ENCODE data around the gene MYLIP. TPM values are rescaled to one million over a fixed set of nuclear protein-coding genes. Genes with fewer than 3 reads are reported as not detected.

Gene MYLIP
- total RNA-seq, 1 donor from 2014 or later, result 12.9 TPM

DNA sequence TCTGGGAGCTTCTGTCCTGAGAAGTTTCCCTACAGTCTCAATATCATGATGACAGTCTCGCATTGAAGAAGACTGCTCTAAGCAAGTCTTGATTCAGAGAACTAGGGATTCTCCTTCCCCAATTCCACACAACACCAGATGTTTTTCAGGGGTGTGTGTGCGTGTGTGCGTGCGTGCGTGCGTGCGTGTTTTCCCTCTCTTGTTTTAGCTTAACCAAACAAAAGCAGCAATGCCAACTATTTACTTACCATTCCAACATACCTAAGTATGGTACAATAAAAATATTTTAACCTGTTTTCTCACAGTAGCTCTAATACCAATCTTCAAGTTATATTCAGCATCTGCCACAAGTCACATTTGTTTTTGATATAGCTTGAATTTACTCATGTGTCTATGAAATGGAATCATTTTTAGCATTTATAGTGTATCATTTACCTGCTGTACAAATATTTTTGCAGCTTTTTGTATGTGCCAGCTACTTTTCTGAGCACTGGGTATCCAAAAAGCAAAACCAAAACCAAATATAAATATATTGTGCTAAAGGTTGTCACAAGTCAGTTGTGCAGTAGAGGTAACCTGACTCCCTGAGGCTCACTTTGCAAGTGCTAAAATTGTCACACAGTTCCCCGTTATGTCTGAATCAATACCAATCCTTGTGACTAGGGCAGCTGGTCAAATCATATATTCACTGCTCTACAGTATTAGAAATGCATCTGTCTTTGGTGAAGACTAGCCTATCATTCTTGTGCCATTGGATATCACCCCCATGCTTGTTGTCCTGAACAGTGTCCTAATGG lies 21.7 kb upstream of the MYLIP start:
- Mint-ChIP-seq H3K4me3 (ENCODE audit: unreplicated experiment) (no peak overlapping the region), H3K27ac (ENCODE audit: unreplicated experiment) (no peak overlapping the region), H3K4me1 (ENCODE audit: low read depth, unreplicated experiment) (peaks cover 21% of the 10 kb centered on the region), H3K9me3 (ENCODE audit: unreplicated experiment) (no peaks in the 10 kb centered on the region), H3K27me3 (ENCODE audit: unreplicated experiment) (no peaks in the 10 kb centered on the region), H3K36me3 (ENCODE audit: unreplicated experiment) (no peaks in the 10 kb centered on the region)
- DNase-seq, result no peak
- TF ChIP-seq, protein P1, sequence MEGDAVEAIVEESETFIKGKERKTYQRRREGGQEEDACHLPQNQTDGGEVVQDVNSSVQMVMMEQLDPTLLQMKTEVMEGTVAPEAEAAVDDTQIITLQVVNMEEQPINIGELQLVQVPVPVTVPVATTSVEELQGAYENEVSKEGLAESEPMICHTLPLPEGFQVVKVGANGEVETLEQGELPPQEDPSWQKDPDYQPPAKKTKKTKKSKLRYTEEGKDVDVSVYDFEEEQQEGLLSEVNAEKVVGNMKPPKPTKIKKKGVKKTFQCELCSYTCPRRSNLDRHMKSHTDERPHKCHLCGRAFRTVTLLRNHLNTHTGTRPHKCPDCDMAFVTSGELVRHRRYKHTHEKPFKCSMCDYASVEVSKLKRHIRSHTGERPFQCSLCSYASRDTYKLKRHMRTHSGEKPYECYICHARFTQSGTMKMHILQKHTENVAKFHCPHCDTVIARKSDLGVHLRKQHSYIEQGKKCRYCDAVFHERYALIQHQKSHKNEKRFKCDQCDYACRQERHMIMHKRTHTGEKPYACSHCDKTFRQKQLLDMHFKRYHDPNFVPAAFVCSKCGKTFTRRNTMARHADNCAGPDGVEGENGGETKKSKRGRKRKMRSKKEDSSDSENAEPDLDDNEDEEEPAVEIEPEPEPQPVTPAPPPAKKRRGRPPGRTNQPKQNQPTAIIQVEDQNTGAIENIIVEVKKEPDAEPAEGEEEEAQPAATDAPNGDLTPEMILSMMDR (IDR thresholded peaks at IDR 0.05; ENCODE audit: partially characterized antibody, unreplicated experiment), result no peak

DNA sequence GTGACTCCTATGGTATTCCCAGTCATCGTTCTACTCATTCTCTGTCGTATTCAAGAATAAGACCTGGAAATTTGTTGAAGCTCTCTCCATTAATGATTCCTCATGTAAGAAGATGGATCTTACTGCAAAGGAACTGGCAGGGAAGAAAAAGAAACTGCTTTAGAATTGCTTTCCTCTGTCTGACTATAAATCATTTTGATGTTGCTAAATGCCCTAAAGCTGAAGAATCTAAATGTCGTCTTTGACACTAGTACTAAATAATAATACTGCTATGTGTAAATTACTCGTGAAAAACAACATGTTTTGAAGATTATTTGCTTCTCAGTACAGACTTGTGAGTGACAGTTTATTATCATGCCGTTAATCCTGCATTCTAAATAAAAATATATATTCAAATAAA lies 20.5 kb upstream of the MYLIP start:
- TF ChIP-seq, protein P1 (IDR thresholded peaks at IDR 0.05; ENCODE audit: partially characterized antibody, unreplicated experiment), result no peak
- DNase-seq, result no peak
- Mint-ChIP-seq H3K9me3 (ENCODE audit: unreplicated experiment) (no peaks in the 10 kb centered on the region), H3K4me1 (ENCODE audit: low read depth, unreplicated experiment) (peaks cover 20% of the 10 kb centered on the region), H3K27ac (ENCODE audit: unreplicated experiment) (no peak overlapping the region), H3K36me3 (ENCODE audit: unreplicated experiment) (no peaks in the 10 kb centered on the region), H3K27me3 (ENCODE audit: unreplicated experiment) (no peaks in the 10 kb centered on the region), H3K4me3 (ENCODE audit: unreplicated experiment) (no peak overlapping the region)

DNA sequence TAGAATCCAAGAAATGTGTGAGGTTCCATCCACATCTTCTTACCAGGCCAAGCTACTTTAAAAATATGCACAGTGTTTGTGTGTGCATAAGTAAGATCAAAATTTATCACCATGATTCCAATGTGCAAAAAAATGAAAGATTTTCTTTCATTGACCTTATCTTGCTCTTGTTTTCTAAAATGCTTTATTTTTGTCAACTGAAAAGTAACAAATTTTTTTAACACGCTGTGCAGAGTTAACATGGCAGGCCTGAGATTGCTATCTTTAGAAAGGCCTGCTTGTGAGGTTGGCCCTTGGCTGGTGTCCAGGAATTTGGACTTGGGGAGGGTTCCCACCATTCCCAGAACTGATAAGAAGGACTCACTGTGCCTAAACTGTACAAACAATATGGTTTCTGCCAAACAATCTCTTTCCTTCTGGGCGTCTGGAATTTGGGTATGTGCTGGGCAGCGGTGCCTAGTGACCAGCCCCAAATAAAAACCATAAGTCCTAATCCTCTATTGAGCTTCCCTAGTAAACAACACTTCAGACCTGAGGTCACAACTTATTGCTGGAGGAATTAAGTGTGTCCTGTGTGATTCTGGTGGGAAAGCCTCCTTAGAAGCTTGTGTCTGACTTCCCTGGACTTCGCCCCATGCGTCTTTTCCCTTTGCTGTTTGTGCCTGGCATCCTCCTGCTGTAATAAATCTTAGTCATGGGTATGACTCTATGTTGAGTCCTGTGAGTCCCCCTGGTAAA lies 19.8 kb upstream of the MYLIP start:
- Mint-ChIP-seq H3K9me3 (ENCODE audit: unreplicated experiment) (no peaks in the 10 kb centered on the region), H3K27ac (ENCODE audit: unreplicated experiment) (no peak overlapping the region), H3K36me3 (ENCODE audit: unreplicated experiment) (no peaks in the 10 kb centered on the region), H3K27me3 (ENCODE audit: unreplicated experiment) (no peaks in the 10 kb centered on the region), H3K4me3 (ENCODE audit: unreplicated experiment) (no peak overlapping the region), H3K4me1 (ENCODE audit: low read depth, unreplicated experiment) (peaks cover 16% of the 10 kb centered on the region)
- DNase-seq, result no peak
- TF ChIP-seq, protein P1 (IDR thresholded peaks at IDR 0.05; ENCODE audit: partially characterized antibody, unreplicated experiment), result no peak

DNA sequence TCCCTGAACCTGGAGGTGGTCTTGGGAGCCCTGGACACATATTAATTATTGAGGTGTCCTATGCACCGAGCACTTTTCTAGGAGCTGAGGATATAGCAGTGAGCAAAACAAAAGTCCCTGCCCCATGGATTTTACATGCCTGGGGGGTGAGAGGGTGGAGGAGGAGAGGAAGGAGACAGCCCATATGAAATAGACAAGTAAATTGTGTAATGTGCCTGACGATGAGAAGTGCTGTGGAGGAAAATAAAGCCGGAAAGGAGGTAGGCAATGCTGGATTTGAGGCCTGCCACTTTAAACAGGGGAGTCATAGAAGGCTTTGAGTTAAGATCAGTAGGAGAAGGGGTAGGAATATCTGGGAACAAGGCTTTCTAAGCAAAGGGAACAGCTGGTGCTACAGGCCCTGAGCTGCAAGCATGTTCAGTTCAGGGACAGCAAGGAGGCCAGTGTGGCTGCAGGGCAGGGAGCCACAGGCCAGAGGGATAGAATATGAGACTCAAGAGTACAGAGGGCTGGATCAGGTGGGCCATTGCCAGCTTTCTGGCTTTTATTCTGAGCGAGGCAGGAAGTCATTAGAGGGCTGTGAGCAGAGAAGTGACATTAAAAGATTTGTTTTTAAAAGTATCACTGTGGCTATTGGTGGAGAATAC lies 19.1 kb upstream of the MYLIP start:
- Mint-ChIP-seq H3K27ac (ENCODE audit: unreplicated experiment) (no peak overlapping the region), H3K4me1 (ENCODE audit: low read depth, unreplicated experiment) (peaks cover 12% of the 10 kb centered on the region), H3K36me3 (ENCODE audit: unreplicated experiment) (no peaks in the 10 kb centered on the region), H3K27me3 (ENCODE audit: unreplicated experiment) (no peaks in the 10 kb centered on the region), H3K4me3 (ENCODE audit: unreplicated experiment) (no peak overlapping the region), H3K9me3 (ENCODE audit: unreplicated experiment) (no peaks in the 10 kb centered on the region)
- DNase-seq, result no peak
- TF ChIP-seq, protein P1 (IDR thresholded peaks at IDR 0.05; ENCODE audit: partially characterized antibody, unreplicated experiment), result no peak

Data from glutamatergic neuron (in vitro differentiated cells).